ENCODE data around the gene SPIRE1.

DNA sequence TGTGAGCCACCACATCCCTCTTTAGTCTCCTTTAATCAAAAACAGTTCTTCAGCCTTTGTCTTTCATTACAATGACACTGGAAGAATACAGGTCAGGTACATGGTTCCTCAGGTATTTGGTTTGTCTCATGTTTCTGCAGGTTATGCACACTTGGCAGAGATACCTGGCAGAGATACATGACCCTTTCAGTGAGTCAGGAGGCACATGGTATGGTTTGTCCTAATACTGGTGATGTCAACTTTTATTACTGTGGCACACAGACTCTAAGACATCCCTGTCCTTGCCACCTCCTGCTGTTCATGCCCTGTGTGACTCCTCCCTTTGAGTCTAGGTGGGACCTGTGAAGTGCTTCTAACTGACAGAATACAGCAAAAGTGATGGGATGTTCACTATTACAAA is 58.4 kb downstream of the SPIRE1 start:
- TF ChIP-seq, protein P1, sequence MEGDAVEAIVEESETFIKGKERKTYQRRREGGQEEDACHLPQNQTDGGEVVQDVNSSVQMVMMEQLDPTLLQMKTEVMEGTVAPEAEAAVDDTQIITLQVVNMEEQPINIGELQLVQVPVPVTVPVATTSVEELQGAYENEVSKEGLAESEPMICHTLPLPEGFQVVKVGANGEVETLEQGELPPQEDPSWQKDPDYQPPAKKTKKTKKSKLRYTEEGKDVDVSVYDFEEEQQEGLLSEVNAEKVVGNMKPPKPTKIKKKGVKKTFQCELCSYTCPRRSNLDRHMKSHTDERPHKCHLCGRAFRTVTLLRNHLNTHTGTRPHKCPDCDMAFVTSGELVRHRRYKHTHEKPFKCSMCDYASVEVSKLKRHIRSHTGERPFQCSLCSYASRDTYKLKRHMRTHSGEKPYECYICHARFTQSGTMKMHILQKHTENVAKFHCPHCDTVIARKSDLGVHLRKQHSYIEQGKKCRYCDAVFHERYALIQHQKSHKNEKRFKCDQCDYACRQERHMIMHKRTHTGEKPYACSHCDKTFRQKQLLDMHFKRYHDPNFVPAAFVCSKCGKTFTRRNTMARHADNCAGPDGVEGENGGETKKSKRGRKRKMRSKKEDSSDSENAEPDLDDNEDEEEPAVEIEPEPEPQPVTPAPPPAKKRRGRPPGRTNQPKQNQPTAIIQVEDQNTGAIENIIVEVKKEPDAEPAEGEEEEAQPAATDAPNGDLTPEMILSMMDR (IDR thresholded peaks at IDR 0.05; ENCODE audit: low read depth, low read length, missing input control) = no peak
- TF ChIP-seq RAD21 (IDR thresholded peaks at IDR 0.05) = no peak
- TF ChIP-seq, protein P2, sequence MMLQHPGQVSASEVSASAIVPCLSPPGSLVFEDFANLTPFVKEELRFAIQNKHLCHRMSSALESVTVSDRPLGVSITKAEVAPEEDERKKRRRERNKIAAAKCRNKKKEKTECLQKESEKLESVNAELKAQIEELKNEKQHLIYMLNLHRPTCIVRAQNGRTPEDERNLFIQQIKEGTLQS (IDR thresholded peaks at IDR 0.05) = no peak
- TF ChIP-seq HNF4G (IDR thresholded peaks at IDR 0.05) = no peak
- TF ChIP-seq, protein P3, sequence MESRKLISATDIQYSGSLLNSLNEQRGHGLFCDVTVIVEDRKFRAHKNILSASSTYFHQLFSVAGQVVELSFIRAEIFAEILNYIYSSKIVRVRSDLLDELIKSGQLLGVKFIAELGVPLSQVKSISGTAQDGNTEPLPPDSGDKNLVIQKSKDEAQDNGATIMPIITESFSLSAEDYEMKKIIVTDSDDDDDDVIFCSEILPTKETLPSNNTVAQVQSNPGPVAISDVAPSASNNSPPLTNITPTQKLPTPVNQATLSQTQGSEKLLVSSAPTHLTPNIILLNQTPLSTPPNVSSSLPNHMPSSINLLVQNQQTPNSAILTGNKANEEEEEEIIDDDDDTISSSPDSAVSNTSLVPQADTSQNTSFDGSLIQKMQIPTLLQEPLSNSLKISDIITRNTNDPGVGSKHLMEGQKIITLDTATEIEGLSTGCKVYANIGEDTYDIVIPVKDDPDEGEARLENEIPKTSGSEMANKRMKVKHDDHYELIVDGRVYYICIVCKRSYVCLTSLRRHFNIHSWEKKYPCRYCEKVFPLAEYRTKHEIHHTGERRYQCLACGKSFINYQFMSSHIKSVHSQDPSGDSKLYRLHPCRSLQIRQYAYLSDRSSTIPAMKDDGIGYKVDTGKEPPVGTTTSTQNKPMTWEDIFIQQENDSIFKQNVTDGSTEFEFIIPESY (IDR thresholded peaks at IDR 0.05) = no peak
